GM21423 (cell line): ENCODE data around the gene NLRC3.
"Not testable (repeated sequence)": the region's sequence is repeated elsewhere in the genome, so short reads cannot be mapped to it uniquely, and the experiment has no call there.

Experiments
- ATAC-seq: cut with Tn5 transposase; IDR thresholded peaks from one replicate; pipeline ENCODE4 v1.9.1; 2021; ENCODE audit warnings: mild to moderate bottlenecking, moderate library complexity; ENCODE audit not compliant: unreplicated experiment

Gene NLRC3, protein sequence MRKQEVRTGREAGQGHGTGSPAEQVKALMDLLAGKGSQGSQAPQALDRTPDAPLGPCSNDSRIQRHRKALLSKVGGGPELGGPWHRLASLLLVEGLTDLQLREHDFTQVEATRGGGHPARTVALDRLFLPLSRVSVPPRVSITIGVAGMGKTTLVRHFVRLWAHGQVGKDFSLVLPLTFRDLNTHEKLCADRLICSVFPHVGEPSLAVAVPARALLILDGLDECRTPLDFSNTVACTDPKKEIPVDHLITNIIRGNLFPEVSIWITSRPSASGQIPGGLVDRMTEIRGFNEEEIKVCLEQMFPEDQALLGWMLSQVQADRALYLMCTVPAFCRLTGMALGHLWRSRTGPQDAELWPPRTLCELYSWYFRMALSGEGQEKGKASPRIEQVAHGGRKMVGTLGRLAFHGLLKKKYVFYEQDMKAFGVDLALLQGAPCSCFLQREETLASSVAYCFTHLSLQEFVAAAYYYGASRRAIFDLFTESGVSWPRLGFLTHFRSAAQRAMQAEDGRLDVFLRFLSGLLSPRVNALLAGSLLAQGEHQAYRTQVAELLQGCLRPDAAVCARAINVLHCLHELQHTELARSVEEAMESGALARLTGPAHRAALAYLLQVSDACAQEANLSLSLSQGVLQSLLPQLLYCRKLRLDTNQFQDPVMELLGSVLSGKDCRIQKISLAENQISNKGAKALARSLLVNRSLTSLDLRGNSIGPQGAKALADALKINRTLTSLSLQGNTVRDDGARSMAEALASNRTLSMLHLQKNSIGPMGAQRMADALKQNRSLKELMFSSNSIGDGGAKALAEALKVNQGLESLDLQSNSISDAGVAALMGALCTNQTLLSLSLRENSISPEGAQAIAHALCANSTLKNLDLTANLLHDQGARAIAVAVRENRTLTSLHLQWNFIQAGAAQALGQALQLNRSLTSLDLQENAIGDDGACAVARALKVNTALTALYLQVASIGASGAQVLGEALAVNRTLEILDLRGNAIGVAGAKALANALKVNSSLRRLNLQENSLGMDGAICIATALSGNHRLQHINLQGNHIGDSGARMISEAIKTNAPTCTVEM

DNA sequence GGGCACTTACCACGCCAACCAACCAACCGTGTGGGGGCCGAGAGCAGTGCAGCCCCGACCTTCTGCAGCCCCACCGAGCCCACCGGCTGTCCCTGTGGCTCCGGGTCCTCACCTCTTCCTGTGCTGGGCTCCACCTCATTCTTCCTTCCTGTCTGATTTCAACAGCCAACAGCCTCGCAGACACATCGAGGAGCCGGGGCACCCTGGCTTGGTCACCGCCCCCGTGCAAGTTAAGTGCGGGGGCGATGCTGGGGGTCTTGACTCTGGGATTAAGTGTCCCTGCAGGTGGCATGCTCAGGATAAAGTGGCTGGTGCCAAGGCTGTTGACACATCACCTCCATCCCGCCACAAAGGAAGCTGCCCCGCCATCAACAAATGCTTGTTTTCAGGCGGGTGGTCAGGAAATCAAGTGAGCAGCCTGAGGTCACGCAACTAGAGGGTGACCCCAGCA is at the start of gene NLRC3:
Gene NLRC3, minus strand, starts transcription at position 102 of the 451 bp plus-strand sequence. CDS start 12,367 bp downstream, outside the sequence.
- peak; percentile 28 for ATAC-seq

DNA sequence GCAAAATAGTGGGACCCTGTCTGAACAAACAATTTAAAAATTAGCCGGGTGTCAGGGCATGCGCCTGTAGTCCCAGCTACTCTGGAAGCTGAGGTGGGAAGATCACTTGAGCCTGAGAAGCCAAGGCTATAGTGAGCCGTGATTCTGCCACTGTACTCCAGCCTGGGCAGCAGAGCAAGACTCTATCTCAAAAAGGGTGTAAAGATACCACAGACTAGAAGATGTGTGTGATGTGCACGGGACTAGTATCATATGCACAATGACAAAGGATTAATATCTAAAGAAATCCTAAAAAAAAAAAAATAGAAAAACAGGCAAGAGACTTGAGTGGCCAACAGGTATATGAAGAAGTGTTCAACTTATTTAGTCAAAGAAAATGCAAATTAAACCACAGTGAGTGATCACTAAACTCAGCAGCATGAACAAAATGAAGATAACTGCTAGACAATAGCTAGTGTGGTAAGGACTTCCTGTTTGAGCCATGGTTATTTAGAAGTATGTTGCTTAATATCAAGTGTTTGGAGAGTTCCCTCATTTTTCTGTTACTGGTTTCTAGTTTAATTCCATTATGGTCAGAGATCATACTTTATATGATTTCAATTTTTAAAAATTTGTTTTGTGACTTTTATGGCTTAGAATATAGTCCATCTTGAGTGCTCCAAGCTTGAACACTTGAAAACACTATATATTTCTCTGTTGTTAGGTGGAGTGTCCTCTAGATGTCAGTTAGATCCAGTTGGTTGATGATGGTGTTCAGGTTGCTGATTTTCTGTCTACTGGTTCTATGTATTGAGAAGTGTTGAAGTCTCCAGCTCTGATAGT is 48.9 kb upstream of the NLRC3 start:
- peak; percentile 48 for ATAC-seq

DNA sequence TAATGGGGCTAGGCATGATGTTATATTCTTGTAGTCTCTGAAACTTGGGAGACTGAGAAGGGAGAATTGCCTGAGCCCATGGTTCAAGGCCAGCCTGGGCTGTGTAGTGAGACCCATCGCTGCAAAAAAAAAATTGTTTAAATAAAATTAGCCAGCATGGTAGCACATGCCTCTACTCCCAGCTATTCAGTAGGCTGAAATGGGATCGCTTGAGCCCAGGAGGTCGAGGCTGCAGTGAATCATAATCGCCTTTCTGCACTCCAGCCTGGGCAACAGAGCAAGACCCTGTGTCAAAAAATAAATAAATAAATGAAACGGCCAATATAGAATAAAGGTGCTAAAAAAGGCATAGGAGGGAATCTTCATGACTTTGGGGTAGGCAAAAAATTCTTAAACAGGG is 48.1 kb upstream of the NLRC3 start:
- ATAC-seq, result no peak

DNA sequence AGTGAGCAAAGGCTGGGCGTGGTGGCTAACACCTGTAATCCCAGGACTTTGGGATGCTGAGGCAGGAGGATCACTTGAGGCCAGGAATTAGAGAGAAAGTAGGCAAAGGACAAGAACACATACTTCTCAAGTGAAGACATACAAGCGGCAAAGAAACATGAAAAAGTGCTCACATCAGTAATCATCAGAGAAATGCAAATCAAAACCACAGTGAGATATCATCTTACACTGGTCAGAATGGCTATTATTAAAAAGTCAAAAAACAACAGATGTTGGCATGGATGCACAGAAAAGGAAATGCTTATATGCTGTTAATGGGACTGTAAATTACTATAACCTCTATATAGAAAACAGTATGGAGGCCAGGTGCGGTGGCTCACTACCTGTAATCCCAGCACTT is 46.4 kb upstream of the NLRC3 start:
- ATAC-seq, result no peak

DNA sequence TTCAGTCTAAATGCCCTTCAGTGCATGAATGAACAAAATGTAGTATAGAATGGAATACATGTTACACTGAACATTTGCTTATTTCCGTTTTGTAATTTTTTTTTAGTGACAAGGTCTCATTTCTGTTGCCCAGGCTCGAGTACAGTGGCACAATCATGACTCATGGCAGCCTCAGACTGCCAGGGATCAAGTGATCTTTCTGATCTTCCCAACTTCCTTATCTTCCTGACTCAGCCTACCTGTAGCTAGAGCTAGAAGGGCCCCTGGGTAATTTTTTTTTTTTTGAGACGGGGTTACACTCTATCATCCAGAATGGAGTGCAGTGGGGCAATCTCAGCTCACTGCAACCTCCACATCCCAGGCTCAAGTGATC is 41.6 kb upstream of the NLRC3 start:
- ATAC-seq, result no peak

DNA sequence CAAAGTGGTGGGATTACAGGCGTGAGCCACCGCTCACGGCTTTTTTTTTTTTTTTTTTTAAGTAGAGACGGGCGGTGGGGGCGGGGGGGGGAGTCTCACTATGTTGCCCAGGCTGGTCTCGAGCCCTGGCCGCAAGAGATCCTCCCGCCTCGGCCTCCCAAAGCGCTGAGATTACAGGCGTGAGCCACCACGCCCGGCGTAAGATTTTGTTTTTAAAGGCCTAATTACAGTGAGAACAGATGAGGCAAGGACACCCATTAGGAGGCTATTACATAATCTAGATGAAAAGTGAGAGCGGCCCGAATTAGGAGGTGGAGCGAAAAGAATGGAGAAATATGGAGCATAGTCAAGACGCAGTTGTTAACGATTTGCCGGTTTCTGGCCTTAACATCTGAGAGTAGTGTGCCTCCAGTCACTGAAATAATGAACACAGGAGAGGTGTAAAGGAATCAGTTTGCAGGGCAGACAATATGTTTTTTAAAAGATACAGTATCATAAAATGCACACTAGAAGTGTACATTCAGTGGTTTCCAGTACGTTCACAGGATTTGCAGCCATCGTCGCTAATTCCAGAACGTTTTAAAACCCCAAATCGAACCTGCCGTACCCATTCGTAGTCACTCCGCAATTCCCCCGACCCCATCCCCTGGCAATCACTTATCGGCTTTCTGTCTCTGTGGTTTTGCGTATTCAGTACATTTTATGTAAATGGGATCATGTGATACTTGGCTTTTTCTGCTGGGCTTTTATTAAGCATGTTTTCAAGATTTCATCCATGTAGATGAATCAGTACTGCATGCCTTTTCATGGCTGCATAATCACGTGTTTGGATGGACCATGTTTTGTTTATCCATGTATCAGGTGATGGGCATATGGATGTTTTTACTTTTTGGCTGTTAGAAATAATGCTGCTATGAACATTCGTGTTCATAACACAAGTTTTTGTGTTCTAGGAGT is 35.6 kb upstream of the NLRC3 start:
- ATAC-seq, result no peak

DNA sequence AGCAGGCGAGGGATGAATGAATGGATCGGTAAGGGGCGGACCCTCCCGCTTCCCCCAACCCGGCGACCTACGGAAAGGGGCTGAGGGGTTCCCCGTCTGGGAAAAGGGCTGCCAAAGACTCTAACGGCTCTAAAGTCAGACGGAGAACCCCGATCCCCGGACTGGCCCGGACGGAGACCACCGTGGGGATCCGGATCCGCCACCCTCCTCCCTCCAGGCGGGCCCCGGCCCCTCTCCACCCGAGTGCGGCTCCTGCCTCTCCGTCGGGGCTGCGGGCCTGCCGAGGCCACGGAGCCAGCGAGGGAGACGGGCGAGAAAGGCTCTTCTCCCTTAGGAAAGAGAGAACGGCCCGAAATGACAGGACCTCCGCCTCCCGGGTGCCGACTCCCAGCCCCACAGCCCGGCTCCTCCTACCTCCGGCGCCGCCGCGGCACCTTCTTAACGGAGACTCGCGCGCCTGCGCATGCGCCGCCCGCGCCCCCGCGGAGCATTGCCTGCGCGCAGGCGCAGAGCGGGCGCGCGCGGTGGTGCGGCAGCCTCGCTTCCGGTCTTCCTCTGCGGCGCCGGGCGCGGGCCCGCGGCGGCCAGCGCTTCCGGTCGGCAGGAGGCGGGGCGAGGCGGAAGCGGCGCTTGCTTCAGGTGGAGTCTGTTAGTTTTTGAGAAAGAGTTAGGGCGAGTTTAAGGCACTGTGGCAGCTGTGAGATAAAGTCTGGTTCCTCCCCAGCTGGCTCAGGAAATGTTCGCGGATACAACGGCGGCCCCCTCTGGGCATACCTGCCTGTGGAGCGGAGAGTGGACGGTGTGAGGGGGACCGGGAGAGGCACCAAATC is 34.2 kb upstream of the NLRC3 start, which contains the start of gene SLX4:
Gene SLX4, minus strand, starts transcription at position 461 of the 830 bp plus-strand sequence. CDS start 2,642 bp downstream, outside the sequence.
- peak; percentile 88 for ATAC-seq

DNA sequence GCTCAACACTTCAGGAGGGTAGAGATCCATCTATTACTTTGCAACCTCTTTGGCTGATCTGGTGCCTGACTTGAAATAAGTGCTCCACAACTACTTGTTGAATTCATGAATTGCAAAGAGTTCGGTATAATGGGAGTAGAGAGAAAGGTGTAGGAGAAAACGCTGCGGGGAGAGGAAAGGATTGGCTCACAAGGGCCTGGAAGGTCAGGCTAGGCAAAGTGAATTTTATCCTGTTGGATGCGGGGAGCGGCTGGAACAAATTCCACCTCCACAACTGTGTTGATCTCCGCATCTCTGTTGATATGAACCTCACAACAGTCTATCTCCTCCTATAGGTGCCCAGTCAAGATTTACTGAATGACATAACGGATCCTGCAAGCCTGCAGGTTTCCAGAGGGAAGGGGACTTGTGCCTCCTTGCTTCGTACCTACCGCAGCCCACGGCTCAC is 33.5 kb upstream of the NLRC3 start:
- no peak for ATAC-seq

DNA sequence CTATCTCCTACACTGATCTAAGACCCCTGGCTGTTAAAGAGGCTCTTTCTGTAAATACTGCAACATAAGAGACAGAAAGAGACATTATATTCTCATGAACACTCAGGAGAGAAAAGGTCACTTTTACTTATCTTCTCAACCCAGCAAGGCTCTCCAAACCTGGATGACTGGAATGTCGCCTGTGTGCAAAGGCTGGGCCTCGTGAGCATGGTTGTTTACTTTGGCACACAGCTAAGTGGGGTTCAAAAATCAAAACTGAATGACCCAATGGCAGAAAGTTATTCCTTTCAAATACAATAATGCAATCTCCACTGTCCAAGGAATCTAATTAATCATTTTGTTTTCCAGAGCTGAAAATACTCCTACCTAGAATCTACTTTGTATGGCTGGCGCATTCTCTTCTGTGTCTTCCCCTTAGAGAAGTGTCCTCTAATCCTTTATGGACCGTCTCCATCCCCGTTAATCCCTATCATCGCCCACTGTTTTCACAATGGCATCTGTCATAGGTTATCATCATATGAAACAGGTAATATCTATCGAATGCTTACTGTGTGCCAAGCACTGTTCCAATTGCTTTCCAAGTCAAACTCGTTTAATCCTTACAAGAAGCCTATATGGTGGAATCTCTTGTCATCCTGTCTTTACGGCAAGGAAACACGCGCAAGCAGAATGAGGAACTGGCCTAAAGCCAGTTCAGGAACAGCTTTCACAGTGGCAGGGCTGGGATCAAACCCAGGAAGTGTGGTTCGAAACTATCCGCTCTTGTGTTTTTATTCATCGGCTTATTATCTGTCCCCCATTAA is 32.9 kb upstream of the NLRC3 start:
- ATAC-seq, result no peak

DNA sequence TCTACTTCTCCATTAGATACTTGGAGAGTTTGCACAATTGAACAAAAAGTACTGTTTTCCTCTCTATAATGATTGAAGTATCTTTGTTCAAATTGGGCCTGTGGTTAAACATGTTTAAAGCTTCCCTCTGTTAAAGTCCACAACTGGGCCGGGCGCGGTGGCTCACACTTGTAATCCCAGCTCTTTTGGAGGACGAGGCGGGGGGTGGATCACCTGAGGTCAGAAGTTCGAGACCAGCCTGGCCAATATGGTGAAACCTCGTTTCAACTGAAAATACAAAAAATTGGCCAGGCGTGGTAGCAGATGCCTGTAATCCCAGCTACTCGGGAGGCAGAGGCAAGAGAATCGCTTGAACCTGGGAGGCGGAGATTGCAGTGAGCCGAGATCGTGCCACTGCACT is 31.8 kb upstream of the NLRC3 start:
- not testable (repeated sequence) for ATAC-seq

DNA sequence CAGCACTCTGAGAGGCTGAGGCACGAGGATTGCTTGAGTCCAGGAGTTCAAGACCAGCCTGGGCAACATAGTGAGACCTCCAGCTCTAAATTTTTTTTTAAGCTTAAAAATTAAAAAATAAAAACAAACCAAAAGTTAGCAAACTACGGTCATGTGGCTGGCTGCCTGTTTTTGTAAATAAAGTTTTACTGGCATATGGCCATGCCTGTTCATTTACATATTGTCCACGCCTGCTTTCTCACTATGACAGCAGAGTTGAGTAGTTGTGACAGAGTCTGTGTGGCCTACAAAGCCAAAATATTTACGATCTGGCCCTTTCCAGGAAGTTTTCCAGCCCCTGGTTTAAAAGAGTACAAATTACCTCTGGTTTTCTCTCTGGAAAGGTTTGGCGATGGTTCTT is 30.9 kb upstream of the NLRC3 start:
- ATAC-seq, result no peak

DNA sequence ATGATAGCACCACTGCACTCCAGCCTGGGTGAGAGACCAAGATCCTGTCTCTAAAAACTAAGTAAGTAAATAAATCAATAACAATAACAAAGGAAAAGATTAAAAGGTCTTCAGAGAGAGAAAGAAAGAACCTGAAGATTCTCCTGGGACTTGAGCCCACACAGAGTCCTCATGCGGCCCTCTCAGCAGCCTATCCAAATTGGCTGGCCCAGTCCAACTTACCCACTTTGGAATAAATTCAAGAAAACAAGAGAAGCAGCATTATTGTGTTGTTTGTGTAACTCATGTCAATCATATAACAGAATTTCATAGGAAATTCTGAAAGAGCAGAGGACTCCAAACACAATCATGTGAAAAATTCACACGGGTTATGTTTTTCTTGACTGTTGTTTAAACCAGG is 30.4 kb upstream of the NLRC3 start:
- no peak for ATAC-seq

DNA sequence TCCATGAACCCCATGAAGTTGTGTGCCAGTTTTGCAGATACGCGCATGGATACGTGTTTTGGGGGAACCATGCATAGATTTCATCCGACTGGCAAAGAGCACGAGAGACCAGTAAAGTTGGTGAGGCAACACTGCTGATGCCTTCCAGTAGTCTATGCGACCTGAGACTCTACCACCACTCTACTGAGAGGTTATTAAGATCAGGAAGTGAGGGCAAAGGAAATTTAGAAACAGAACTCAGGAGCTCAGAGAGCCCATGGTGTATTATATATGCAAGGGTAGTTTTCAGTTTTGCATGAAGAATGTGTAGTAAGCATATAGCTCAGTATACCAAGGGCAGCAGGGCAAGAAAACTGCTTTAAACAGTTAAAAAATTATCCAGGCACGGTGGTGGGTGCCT is 30.0 kb upstream of the NLRC3 start:
- ATAC-seq, result no peak

DNA sequence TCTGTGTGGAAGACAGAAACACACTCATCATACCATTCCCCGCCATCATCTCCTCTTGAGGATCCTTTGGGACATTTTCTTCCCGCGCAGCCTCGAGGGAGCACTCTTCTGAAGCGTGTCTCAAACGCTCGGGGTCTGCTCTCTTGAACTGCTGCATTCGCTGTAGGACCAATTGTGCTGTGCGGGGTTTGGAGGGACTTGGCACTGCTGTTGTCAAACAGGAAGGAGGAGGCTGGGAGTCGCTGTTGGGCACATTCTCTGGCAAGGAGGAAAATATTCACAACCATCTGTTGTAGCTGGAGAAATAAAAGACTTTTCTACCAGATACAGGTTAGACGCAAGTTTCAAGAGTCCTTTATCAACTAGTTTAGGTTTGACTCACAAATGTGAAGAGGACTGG is 29.2 kb upstream of the NLRC3 start:
- ATAC-seq, result no peak

DNA sequence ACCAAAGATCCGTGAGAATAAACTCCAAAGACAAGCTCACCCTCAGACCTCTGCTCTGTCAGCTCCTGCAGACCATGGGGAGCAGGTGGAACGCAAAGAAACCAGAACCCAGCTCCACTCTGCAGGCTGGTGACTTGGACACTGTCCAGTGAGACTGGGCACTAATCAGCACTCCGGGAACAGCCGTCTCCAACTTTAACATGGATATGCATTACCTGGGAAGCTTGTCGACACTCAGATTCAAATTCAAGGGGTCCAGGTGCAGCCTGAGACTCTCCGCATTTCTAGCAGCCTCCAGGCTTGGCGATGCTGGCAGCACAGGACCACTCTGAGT is 25.1 kb upstream of the NLRC3 start:
- no peak for ATAC-seq

DNA sequence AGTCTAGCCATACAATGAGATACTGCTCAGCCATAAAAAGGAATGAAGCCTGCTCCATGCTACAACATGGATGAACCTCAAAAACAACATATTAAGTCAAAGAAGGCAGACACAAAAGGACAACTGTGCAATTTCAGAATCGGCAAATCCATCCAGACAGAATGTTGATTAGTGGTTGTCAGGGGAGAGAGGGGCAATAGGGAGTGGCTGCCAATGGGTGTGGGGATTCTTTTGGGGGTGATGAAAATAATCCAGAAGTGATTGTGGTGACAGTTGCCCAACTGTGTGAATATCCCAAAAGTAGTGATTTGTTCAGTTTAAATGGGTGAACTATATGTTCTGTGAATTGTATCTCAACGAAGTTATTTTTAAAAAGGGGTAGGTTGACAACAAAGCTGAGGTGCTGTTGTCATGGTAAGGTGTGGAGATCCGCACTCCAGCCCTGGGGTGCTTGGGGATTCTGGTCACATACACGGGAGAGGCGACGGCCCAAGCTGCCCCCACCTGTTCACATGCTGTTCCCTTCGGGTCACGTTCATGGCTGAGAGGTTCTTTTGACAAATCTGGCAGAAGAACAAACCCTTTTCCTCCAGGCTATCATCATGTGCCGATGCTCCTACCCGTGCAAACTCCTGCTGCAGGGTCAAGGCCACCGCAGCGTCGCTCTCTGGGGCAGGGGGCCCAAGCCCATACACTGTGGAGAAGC is 24.6 kb upstream of the NLRC3 start:
- no peak for ATAC-seq

DNA sequence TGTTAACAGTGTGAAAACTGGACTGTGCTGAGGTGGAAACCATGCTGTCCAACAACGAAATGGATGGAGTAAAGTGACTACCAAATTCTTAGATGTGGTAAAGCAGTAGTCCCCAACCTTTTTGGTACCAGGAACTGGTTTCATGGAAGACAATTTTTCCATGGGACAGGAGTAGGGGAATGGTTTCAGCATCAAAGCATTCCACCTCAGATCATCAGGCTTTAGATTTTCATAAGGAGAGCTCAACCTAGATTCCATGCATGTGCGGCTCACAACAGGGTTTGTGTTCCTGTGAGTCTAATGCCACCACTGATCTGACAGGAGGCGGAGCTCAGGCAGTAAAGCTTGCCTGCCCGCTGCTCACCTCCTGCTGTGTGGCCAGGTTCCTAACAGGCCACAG is 22.7 kb upstream of the NLRC3 start:
- no peak for ATAC-seq
